Activated CD4-positive, alpha-beta T cell treated with anti-CD3 and anti-CD28 coated beads for 4 hours (primary cell): ENCODE data around the gene RAPGEF1.

ENCODE experiments used
- DNase-seq, 2 donors: peaks; one replicate each; pipeline ENCODE4 v3.0.0-alpha.2; 2020

Gene RAPGEF1

GRCh38 chr9:131745610-131746009 is 5.7 kb upstream of the RAPGEF1 start:
- DNase-seq, result no peak

GRCh38 chr9:131744720-131745201 is 4.9 kb upstream of the RAPGEF1 start:
- DNase-seq, result no peak

- no peak for DNase-seq
Observed at GRCh38 chr9:131744171-131744719, 4.4 kb upstream of the RAPGEF1 start.

GRCh38 chr9:131743501-131743900 is 3.6 kb upstream of the RAPGEF1 start:
- no peak for DNase-seq

GRCh38 chr9:131743096-131743495 is 3.2 kb upstream of the RAPGEF1 start:
- no peak for DNase-seq

- no peak for DNase-seq
Observed at GRCh38 chr9:131740898-131741297, 1.0 kb upstream of the RAPGEF1 start.

- DNase-seq, result peak in 1 of 2 donors; percentile 36
Observed at GRCh38 chr9:131739133-131739958, 530 bp downstream of the RAPGEF1 start.

GRCh38 chr9:131738293-131739132 is 1.4 kb downstream of the RAPGEF1 start:
- DNase-seq, result no peak

- no peak for DNase-seq
Observed at GRCh38 chr9:131737426-131737825, 2.5 kb downstream of the RAPGEF1 start.

GRCh38 chr9:131736431-131736830 is 3.4 kb downstream of the RAPGEF1 start:
- no peak for DNase-seq

- DNase-seq, result no peak
Observed at GRCh38 chr9:131735238-131736128, 4.4 kb downstream of the RAPGEF1 start.

GRCh38 chr9:131734781-131735180 is 5.1 kb downstream of the RAPGEF1 start:
- no peak for DNase-seq

GRCh38 chr9:131734165-131734610 is 5.7 kb downstream of the RAPGEF1 start:
- DNase-seq, result peak in 1 of 2 donors; percentile 27

GRCh38 chr9:131733541-131734061 is 6.3 kb downstream of the RAPGEF1 start:
- DNase-seq, result peak; percentile 42 to 50

GRCh38 chr9:131732636-131733289 is 7.1 kb downstream of the RAPGEF1 start:
- DNase-seq, result peak; percentile 30 to 32

- no peak for DNase-seq
Observed at GRCh38 chr9:131732061-131732526, 7.8 kb downstream of the RAPGEF1 start.

- no peak for DNase-seq
Observed at GRCh38 chr9:131731644-131732043, 8.2 kb downstream of the RAPGEF1 start.

- no peak for DNase-seq
Observed at GRCh38 chr9:131731237-131731636, 8.6 kb downstream of the RAPGEF1 start.

GRCh38 chr9:131728961-131729360 is 10.9 kb downstream of the RAPGEF1 start:
- peak; percentile 71 to 79 for DNase-seq

GRCh38 chr9:131728546-131728910 is 11.3 kb downstream of the RAPGEF1 start:
- no peak for DNase-seq

- no peak for DNase-seq
Observed at GRCh38 chr9:131727795-131728545, 11.9 kb downstream of the RAPGEF1 start.
